Measurements from ENCODE around the gene OR12D2. TPM values are rescaled to one million over a fixed set of nuclear protein-coding genes. Genes with fewer than 3 reads are reported as not detected.

OR12D2 gene
- polyA plus RNA-seq, 1 donor (not counting 4 experiments of a cell fraction or from before 2014, with no cell fraction given): not detected

GRCh38 chr6:29424168-29424567, 28.7 kb downstream of the OR12D2 start:
- FAIRE-seq (no peak), DNase-seq (ENCODE audit: low read depth, low spot score) (no peak)
- H3K27ac ChIP-seq (ENCODE audit: control insufficient read depth, insufficient read depth, low read length): no peak overlapping the region
- no peaks in the 10 kb centered on the region for H3K79me2 ChIP-seq (ENCODE audit: control insufficient read depth, insufficient read depth, low read length)
- TF ChIP-seq CTCF (optimal IDR thresholded peaks at IDR 0.05 in 1 of 3, IDR thresholded peaks at IDR 0.05 in 1 of 3, conservative IDR thresholded peaks at IDR 0.05 in 1 of 3; ENCODE audit: extremely low read depth in 1 of 3, insufficient read depth in 2 of 3, low read length in 3 of 3): no peak
- TF ChIP-seq EZH2 (IDR thresholded peaks at IDR 0.05; ENCODE audit: low read length): no peak
- no peak overlapping the region for H3K4me2 ChIP-seq (ENCODE audit: control insufficient read depth, extremely low read depth, insufficient read depth, low read depth, low read length)
- no peaks in the 10 kb centered on the region for H3K9me1 ChIP-seq (ENCODE audit: control insufficient read depth, extremely low read depth, insufficient read depth, low read length)
- no peak overlapping the region for H2AFZ ChIP-seq (ENCODE audit: control insufficient read depth, low read length)
- no peaks in the 10 kb centered on the region for H3K27me3 ChIP-seq (ENCODE audit: control insufficient read depth, extremely low read depth, insufficient read depth, low read length)
- dilution Hi-C loops (cut with MboI; ENCODE audit: extremely low pct_ligation_motif_present, low sequenced_read_pairs): no loop called here
- H3K36me3 ChIP-seq (ENCODE audit: control insufficient read depth in 2 of 2, extremely low read depth in 1 of 2, insufficient read depth in 2 of 2, low read length in 2 of 2): no peaks in the 10 kb centered on the region
- H3K4me1 ChIP-seq (ENCODE audit: control insufficient read depth, extremely low read depth, insufficient read depth, low read length): no peaks in the 10 kb centered on the region
- H3K9me3 ChIP-seq (ENCODE audit: control insufficient read depth, low read depth, low read length): no peaks in the 10 kb centered on the region
- H3K4me3 ChIP-seq (ENCODE audit: control insufficient read depth in 2 of 3, extremely low read depth in 1 of 3, insufficient read depth in 2 of 3, low read depth in 1 of 3, low read length in 3 of 3): no peak overlapping the region
- no peak overlapping the region for H3K9ac ChIP-seq (ENCODE audit: control insufficient read depth, extremely low read depth, insufficient read depth, low read length)
- no peaks in the 10 kb centered on the region for H4K20me1 ChIP-seq (ENCODE audit: control insufficient read depth, extremely low read depth, insufficient read depth, low read length)

GRCh38 chr6:29424575-29424974, 29.1 kb downstream of the OR12D2 start:
- FAIRE-seq: no peak
- H3K9me3 ChIP-seq (ENCODE audit: control insufficient read depth, low read depth, low read length): no peaks in the 10 kb centered on the region
- H3K36me3 ChIP-seq (ENCODE audit: control insufficient read depth in 2 of 2, extremely low read depth in 1 of 2, insufficient read depth in 2 of 2, low read length in 2 of 2): no peaks in the 10 kb centered on the region
- H4K20me1 ChIP-seq (ENCODE audit: control insufficient read depth, extremely low read depth, insufficient read depth, low read length): no peaks in the 10 kb centered on the region
- H3K27ac ChIP-seq (ENCODE audit: control insufficient read depth, insufficient read depth, low read length): no peak overlapping the region
- no peak overlapping the region for H3K9ac ChIP-seq (ENCODE audit: control insufficient read depth, extremely low read depth, insufficient read depth, low read length)
- no peak overlapping the region for H3K4me2 ChIP-seq (ENCODE audit: control insufficient read depth, extremely low read depth, insufficient read depth, low read depth, low read length)
- no peak overlapping the region for H2AFZ ChIP-seq (ENCODE audit: control insufficient read depth, low read length)
- no peak for TF ChIP-seq EZH2 (IDR thresholded peaks at IDR 0.05; ENCODE audit: low read length)
- TF ChIP-seq CTCF (optimal IDR thresholded peaks at IDR 0.05 in 1 of 3, IDR thresholded peaks at IDR 0.05 in 1 of 3, conservative IDR thresholded peaks at IDR 0.05 in 1 of 3; ENCODE audit: extremely low read depth in 1 of 3, insufficient read depth in 2 of 3, low read length in 3 of 3): no peak
- no peak overlapping the region for H3K4me3 ChIP-seq (ENCODE audit: control insufficient read depth in 2 of 3, extremely low read depth in 1 of 3, insufficient read depth in 2 of 3, low read depth in 1 of 3, low read length in 3 of 3)
- no peaks in the 10 kb centered on the region for H3K4me1 ChIP-seq (ENCODE audit: control insufficient read depth, extremely low read depth, insufficient read depth, low read length)
- H3K27me3 ChIP-seq (ENCODE audit: control insufficient read depth, extremely low read depth, insufficient read depth, low read length): no peaks in the 10 kb centered on the region
- no peaks in the 10 kb centered on the region for H3K9me1 ChIP-seq (ENCODE audit: control insufficient read depth, extremely low read depth, insufficient read depth, low read length)
- DNase-seq (ENCODE audit: low read depth, low spot score): no peak
- H3K79me2 ChIP-seq (ENCODE audit: control insufficient read depth, insufficient read depth, low read length): no peaks in the 10 kb centered on the region
- dilution Hi-C loops (cut with MboI; ENCODE audit: extremely low pct_ligation_motif_present, low sequenced_read_pairs): no loop called here
